IPS-18a (cell line): ENCODE data around the gene SYTL4.

Experiments
- H3K27ac ChIP-seq: one replicate; pipeline ENCODE4 v1.5.1; 2013; ENCODE audit warnings: low read length
- H3K27me3 ChIP-seq: one replicate; pipeline ENCODE4 v1.6.1; 2013; ENCODE audit warnings: mild to moderate bottlenecking, low read length; ENCODE audit not compliant: control insufficient read depth, insufficient read depth
- H3K36me3 ChIP-seq: one replicate; pipeline ENCODE4 v1.6.1; 2013; ENCODE audit warnings: low read depth, low read length; ENCODE audit not compliant: control insufficient read depth
- H3K4me1 ChIP-seq: one replicate; pipeline ENCODE4 v1.6.1; 2013; ENCODE audit warnings: low read depth, low read length; ENCODE audit not compliant: control insufficient read depth
- H3K4me3 ChIP-seq: one replicate; pipeline ENCODE4 v1.5.1; 2013; ENCODE audit warnings: low read length
- H3K9ac ChIP-seq: one replicate; pipeline ENCODE4 v1.6.1; 2013; ENCODE audit warnings: mild to moderate bottlenecking, low read length, moderate library complexity
- H3K9me3 ChIP-seq: one replicate; pipeline ENCODE4 v1.6.1; 2013; ENCODE audit warnings: low read depth, low read length; ENCODE audit not compliant: control insufficient read depth

The SYTL4 gene

DNA sequence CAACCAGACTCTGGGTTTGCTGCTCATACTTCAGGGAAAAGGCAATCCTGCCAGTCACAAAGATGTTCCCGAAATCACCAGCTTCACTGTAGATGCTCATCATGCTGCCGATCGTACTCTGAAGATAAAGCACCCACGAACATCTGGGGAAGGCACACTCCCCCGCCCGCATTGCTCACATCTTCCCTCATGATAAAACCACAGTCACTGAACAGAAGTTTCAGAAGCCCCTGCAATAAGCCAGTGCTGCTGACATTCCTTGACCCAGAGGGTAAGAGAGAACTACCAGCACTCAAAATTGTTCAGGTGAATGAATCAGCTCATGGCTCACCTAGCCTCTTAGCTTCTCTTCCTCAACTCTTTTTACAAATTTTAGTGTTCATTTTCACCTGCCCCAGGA lies 44.8 kb downstream of the SYTL4 start:
- no peaks in the 10 kb centered on the region for H3K36me3 ChIP-seq
- H3K27ac ChIP-seq, result no peak overlapping the region
- H3K4me3 ChIP-seq, result no peak overlapping the region
- no peaks in the 10 kb centered on the region for H3K4me1 ChIP-seq
- no peaks in the 10 kb centered on the region for H3K27me3 ChIP-seq
- no peak overlapping the region for H3K9ac ChIP-seq
- no peaks in the 10 kb centered on the region for H3K9me3 ChIP-seq

DNA sequence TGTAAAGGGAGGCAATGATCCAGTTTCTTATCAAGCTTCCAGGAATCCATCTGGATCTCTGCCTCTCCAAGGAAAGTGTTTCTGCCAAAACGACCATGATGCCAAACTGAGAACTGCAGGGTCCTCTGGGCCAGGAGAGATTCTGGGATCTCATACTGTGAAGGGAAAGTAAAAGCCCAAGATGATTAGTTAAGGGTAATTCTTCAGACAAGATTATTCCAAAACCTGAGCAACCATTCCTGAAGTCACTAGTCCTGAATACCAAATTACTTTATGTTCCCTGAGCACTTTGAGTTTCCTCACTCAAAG lies 46.0 kb downstream of the SYTL4 start:
- no peak overlapping the region for H3K4me3 ChIP-seq
- no peaks in the 10 kb centered on the region for H3K4me1 ChIP-seq
- H3K27ac ChIP-seq, result no peak overlapping the region
- no peak overlapping the region for H3K9ac ChIP-seq
- no peaks in the 10 kb centered on the region for H3K36me3 ChIP-seq
- H3K9me3 ChIP-seq, result no peaks in the 10 kb centered on the region
- H3K27me3 ChIP-seq, result no peaks in the 10 kb centered on the region

GRCh38 chrX:100685284-100685996 lies 46.5 kb downstream of the SYTL4 start:
- Histone ChIP-seq H3K36me3 (no peaks in the 10 kb centered on the region), H3K9me3 (no peaks in the 10 kb centered on the region), H3K27me3 (no peaks in the 10 kb centered on the region), H3K27ac (no peak overlapping the region), H3K4me3 (no peak overlapping the region), H3K4me1 (no peaks in the 10 kb centered on the region), H3K9ac (no peak overlapping the region)

DNA sequence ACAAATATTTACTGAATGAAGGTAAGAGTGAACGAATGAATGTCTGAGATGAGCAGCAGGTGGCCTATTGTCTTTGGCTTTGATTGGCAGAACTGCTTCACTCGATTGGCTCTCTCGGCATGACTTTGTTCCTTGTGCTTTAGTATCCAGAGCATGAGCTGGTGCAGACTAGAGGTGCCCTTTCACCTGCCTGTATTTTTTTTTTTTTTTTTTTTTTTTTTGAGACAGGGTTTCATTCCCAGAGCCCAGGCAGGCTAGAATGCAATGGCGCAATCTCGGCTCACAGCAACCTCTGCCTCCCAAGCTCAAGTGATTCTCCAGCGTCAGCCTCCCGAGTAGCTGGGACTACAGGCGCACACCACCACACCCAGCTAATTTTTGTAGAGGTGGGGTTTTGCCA lies 49.0 kb downstream of the SYTL4 start:
- H3K36me3 ChIP-seq, result no peaks in the 10 kb centered on the region
- H3K4me1 ChIP-seq, result no peaks in the 10 kb centered on the region
- no peak overlapping the region for H3K27ac ChIP-seq
- H3K27me3 ChIP-seq, result no peaks in the 10 kb centered on the region
- no peak overlapping the region for H3K4me3 ChIP-seq
- H3K9ac ChIP-seq, result no peak overlapping the region
- H3K9me3 ChIP-seq, result no peaks in the 10 kb centered on the region

- Histone ChIP-seq H3K9me3 (no peaks in the 10 kb centered on the region), H3K27me3 (no peaks in the 10 kb centered on the region), H3K27ac (no peak overlapping the region), H3K4me3 (no peak overlapping the region), H3K36me3 (no peaks in the 10 kb centered on the region), H3K4me1 (no peaks in the 10 kb centered on the region), H3K9ac (no peak overlapping the region)
Measured at GRCh38 chrX:100681599-100681998, 50.3 kb downstream of the SYTL4 start.

DNA sequence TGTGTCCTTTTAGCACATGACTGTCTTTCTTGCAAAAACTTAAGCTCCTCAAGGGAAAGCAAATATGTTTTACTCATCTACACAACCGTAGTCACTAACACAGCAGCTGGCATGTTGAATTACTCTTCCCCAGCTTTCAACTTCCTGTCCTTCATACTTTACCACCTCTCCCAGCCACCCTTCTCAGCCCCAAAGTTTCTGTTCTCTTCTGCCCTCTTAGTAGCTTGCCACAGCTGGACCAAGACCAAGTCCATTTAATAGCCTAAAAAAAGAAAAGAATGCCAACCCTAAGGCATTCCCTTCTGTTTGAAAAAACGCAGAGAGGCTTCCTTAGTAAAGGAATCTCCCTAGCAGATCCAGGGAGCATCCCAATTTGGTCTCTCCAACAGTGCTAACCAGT lies 51.2 kb downstream of the SYTL4 start:
- no peaks in the 10 kb centered on the region for H3K4me1 ChIP-seq
- no peaks in the 10 kb centered on the region for H3K27me3 ChIP-seq
- no peak overlapping the region for H3K9ac ChIP-seq
- no peak overlapping the region for H3K27ac ChIP-seq
- no peaks in the 10 kb centered on the region for H3K9me3 ChIP-seq
- H3K36me3 ChIP-seq, result no peaks in the 10 kb centered on the region
- H3K4me3 ChIP-seq, result no peak overlapping the region

GRCh38 chrX:100677611-100678181 lies 54.2 kb downstream of the SYTL4 start:
- Histone ChIP-seq H3K9ac (no peak overlapping the region), H3K9me3 (no peaks in the 10 kb centered on the region), H3K4me1 (no peaks in the 10 kb centered on the region), H3K27me3 (no peaks in the 10 kb centered on the region), H3K36me3 (no peaks in the 10 kb centered on the region), H3K27ac (no peak overlapping the region), H3K4me3 (no peak overlapping the region)

- no peaks in the 10 kb centered on the region for H3K4me1 ChIP-seq
- no peak overlapping the region for H3K27ac ChIP-seq
- no peaks in the 10 kb centered on the region for H3K27me3 ChIP-seq
- H3K36me3 ChIP-seq, result no peaks in the 10 kb centered on the region
- H3K4me3 ChIP-seq, result no peak overlapping the region
- H3K9ac ChIP-seq, result no peak overlapping the region
- no peaks in the 10 kb centered on the region for H3K9me3 ChIP-seq
Measured at GRCh38 chrX:100674705-100675104, 57.2 kb downstream of the SYTL4 start.

DNA sequence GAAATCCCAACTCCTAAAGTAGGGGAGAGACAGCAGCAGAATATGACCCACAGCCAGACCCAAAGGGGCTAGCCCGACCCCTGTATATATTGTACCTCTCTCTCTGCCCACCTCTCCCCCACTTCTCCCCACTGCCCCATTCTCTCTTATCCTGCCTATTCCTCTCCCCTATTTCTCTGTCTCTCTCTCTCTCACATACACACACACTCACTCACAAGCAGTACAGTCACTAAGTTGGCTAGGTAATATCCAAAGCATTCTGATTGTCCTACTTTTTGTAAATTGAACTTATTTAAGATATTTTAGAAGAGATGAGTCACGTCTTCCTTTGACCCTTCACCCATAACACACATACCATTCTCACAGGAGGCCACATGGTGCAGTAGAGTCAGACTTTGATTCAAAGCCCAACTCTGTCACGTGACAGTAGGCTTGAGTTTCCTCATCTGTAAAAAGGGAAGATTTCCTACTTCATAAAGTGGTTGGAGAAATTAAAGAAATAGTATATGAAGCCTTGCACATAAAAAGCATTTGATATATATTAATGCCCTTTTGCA lies 58.4 kb downstream of the SYTL4 start:
- Histone ChIP-seq H3K36me3 (no peaks in the 10 kb centered on the region), H3K4me1 (no peaks in the 10 kb centered on the region), H3K27ac (no peak overlapping the region), H3K9me3 (no peaks in the 10 kb centered on the region), H3K27me3 (no peaks in the 10 kb centered on the region), H3K4me3 (no peak overlapping the region), H3K9ac (no peak overlapping the region)

- H3K36me3 ChIP-seq, result no peaks in the 10 kb centered on the region
- no peaks in the 10 kb centered on the region for H3K27me3 ChIP-seq
- H3K27ac ChIP-seq, result no peak overlapping the region
- no peak overlapping the region for H3K9ac ChIP-seq
- no peak overlapping the region for H3K4me3 ChIP-seq
- H3K9me3 ChIP-seq, result no peaks in the 10 kb centered on the region
- no peaks in the 10 kb centered on the region for H3K4me1 ChIP-seq
Measured at GRCh38 chrX:100672966-100673365, 59.0 kb downstream of the SYTL4 start.

DNA sequence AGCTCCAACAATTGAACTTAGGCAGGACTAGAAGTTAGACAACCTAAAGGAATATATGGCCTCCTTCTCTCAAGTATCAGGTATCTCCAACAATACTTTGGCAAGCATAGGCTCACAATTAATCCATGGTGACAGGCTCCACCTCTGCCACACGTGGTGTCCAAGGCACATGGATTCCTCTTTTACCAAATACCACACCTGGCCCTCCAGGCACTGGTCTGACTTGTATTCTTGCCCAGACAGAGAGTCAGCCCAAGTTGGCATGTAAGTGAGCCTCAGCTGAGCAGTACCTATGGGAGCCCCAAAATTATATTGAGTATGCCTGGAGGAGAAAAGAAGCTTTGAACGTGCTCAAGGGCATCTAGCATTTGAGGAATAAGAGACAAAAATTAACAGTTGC lies 68.3 kb downstream of the SYTL4 start:
- Histone ChIP-seq H3K4me1 (no peaks in the 10 kb centered on the region), H3K9ac (no peak overlapping the region), H3K9me3 (no peaks in the 10 kb centered on the region), H3K36me3 (no peaks in the 10 kb centered on the region), H3K4me3 (no peak overlapping the region), H3K27ac (no peak overlapping the region), H3K27me3 (no peaks in the 10 kb centered on the region)

GRCh38 chrX:100662796-100663195 lies 69.1 kb downstream of the SYTL4 start:
- Histone ChIP-seq H3K27me3 (no peaks in the 10 kb centered on the region), H3K27ac (no peak overlapping the region), H3K4me1 (no peaks in the 10 kb centered on the region), H3K4me3 (no peak overlapping the region), H3K36me3 (no peaks in the 10 kb centered on the region), H3K9ac (no peak overlapping the region), H3K9me3 (no peaks in the 10 kb centered on the region)
